SK-N-SH (cell line): Measurements from ENCODE around the gene PTCD2. TPM values are rescaled to one million over a fixed set of nuclear protein-coding genes. Genes with fewer than 3 reads are reported as not detected.

Experiments
- CTCF ChIA-PET: fragments of 300-600, 350-600 bp; formaldehyde crosslinking; extraction: SDS; loops from one replicate; lab custom pipeline; 2021; lab: Yijun Ruan, JAX
- POLR2A ChIA-PET: fragments of 350-600 bp; sonication (Branson Sonifier 250); formaldehyde crosslinking; extraction: SDS; loops from one replicate; lab custom pipeline; 2020; ENCODE audit warnings: antibody characterized with exemption, inconsistent platforms; lab: Yijun Ruan, JAX
- DNase-seq: peaks from one replicate; pipeline ENCODE4 v3.0.0; 2012
- H2AFZ ChIP-seq: fragments of 200-600 bp; sonication (generic); 2 replicates; pipeline ENCODE4 v1.8.1; 2016; ENCODE audit warnings: antibody characterized with exemption, mild to moderate bottlenecking, low read depth
- H3F3A ChIP-seq: fragments of 200-600 bp; sonication (generic); replicated peaks from 2 replicates; pipeline ENCODE3; 2016; ENCODE audit warnings: antibody characterized with exemption, mild to moderate bottlenecking; ENCODE audit not compliant: insufficient read depth
- H3K27ac ChIP-seq, 2 experiments: fragments of 200-500 bp in 1 of 2; fragments of 200-600 bp in 1 of 2; sonication (Bioruptor generic) in 1 of 2; sonication (generic), shearing (Covaris generic) in 1 of 2; 2 replicates each; pipeline versions ENCODE4 v1.5.1 to v1.6.1; 2014 to 2016; ENCODE audit warnings: low read depth in 2 of 2, inconsistent platforms in 1 of 2, low read length in 1 of 2, mild to moderate bottlenecking in 1 of 2, mixed read lengths in 1 of 2
- H3K27me3 ChIP-seq: fragments of 200-600 bp; sonication (generic), shearing (Covaris generic); 2 replicates; pipeline ENCODE4 v1.6.1; 2016; ENCODE audit warnings: mixed run types; ENCODE audit not compliant: insufficient read depth
- H3K36me3 ChIP-seq, 2 experiments: fragments of 200-500 bp in 1 of 2; fragments of 200-600 bp in 1 of 2; sonication (Bioruptor generic) in 1 of 2; sonication (generic) in 1 of 2; replicated peaks in 1 of 2; 2 replicates each; pipeline versions ENCODE3 to v1.5.1; 2014 to 2016; ENCODE audit warnings: low read length in 1 of 2, mild to moderate bottlenecking in 1 of 2; ENCODE audit not compliant: insufficient read depth in 2 of 2, control insufficient read depth in 1 of 2
- H3K4me1 ChIP-seq, 2 experiments: fragments of 200-500 bp in 1 of 2; fragments of 200-600 bp in 1 of 2; sonication (Bioruptor generic) in 1 of 2; sonication (generic), shearing (Covaris generic) in 1 of 2; 2 replicates each; pipeline versions ENCODE4 v1.5.1 to v1.6.1; 2014 to 2016; ENCODE audit warnings: low read depth in 1 of 2, low read length in 1 of 2, mixed run types in 1 of 2; ENCODE audit not compliant: insufficient read depth in 2 of 2, control insufficient read depth in 1 of 2
- H3K4me2 ChIP-seq: fragments of 200-600 bp; sonication (generic), shearing (Covaris generic); 2 replicates; pipeline ENCODE4 v1.6.1; 2017; ENCODE audit warnings: mixed run types
- H3K4me3 ChIP-seq, 2 experiments: fragments of 200-500 bp in 1 of 2; fragments of 200-600 bp in 1 of 2; sonication (Bioruptor generic) in 1 of 2; sonication (generic), shearing (Covaris generic) in 1 of 2; 2 replicates each; pipeline versions ENCODE4 v1.5.1 to v1.8.1; 2014 to 2016; ENCODE audit warnings: low read depth in 2 of 2, inconsistent platforms in 1 of 2, low read length in 1 of 2, mild to moderate bottlenecking in 1 of 2, mixed read lengths in 1 of 2, moderate library complexity in 1 of 2
- H3K79me2 ChIP-seq: fragments of 200-600 bp; sonication (generic); 2 replicates; pipeline ENCODE4 v1.8.1; 2017; ENCODE audit warnings: mild to moderate bottlenecking; ENCODE audit not compliant: insufficient read depth
- H3K9ac ChIP-seq: fragments of 200-600 bp; sonication (generic); 2 replicates; pipeline ENCODE4 v1.6.1; 2017; ENCODE audit warnings: mixed run types
- H3K9me2 ChIP-seq: fragments of 200-600 bp; sonication (generic); 2 replicates; pipeline ENCODE4 v1.6.1; 2017; ENCODE audit warnings: mixed run types
- H3K9me3 ChIP-seq: fragments of 200-600 bp; sonication (generic); 2 replicates; pipeline ENCODE4 v1.6.1; 2017; ENCODE audit warnings: mixed run types, mild to moderate bottlenecking, moderate library complexity
- H4K20me1 ChIP-seq: fragments of 200-600 bp; sonication (generic); 2 replicates; pipeline ENCODE4 v1.6.1; 2017; ENCODE audit warnings: mild to moderate bottlenecking, mixed run types; ENCODE audit not compliant: insufficient read depth
- CHD2 ChIP-seq: fragments of 150-350 bp; IDR thresholded peaks from 2 replicates; pipeline ENCODE4 v1.6.1; 2018; ENCODE audit warnings: low read length; ENCODE audit not compliant: partially characterized antibody
- EP300 ChIP-seq, 2 experiments: IDR thresholded peaks; 2 replicates each; pipeline versions ENCODE4 v1.4.0 to v1.6.1; 2012; ENCODE audit warnings: borderline replicate concordance in 1 of 2, low read depth in 1 of 2, low read length in 1 of 2
- FOXJ3 ChIP-seq: sonication (generic); formaldehyde crosslinking; IDR thresholded peaks from 2 replicates; pipeline ENCODE4 v1.5.1; 2020; ENCODE audit warnings: mild to moderate bottlenecking, missing genetic modification reagents
- FOXM1 ChIP-seq: IDR thresholded peaks from 2 replicates; pipeline ENCODE4 v1.4.0; 2012; ENCODE audit warnings: low read depth, mild to moderate bottlenecking
- GABPA ChIP-seq: IDR thresholded peaks from 2 replicates; pipeline ENCODE4 v1.4.0; 2012; ENCODE audit warnings: low read depth, mild to moderate bottlenecking
- GATA2 ChIP-seq: sonication (generic); formaldehyde crosslinking; IDR thresholded peaks from 2 replicates; pipeline ENCODE4 v1.5.0; 2020; ENCODE audit warnings: mild to moderate bottlenecking, missing genetic modification reagents
- MAX ChIP-seq: IDR thresholded peaks from 2 replicates; pipeline ENCODE4 v1.4.0; 2012; ENCODE audit warnings: low read depth
- MXI1 ChIP-seq: IDR thresholded peaks from 2 replicates; pipeline ENCODE4 v1.6.1; 2012; ENCODE audit warnings: mild to moderate bottlenecking, low read depth, low read length, improper control_type of control experiment
- NRF1 ChIP-seq: IDR thresholded peaks from 2 replicates; pipeline ENCODE4 v1.6.1; 2012; ENCODE audit warnings: low read depth, mild to moderate bottlenecking, low read length
- POLR2AphosphoS5 ChIP-seq: IDR thresholded peaks from 2 replicates; pipeline ENCODE4 v1.6.1; 2012; ENCODE audit warnings: low read depth, low read length
- RAD21 ChIP-seq: IDR thresholded peaks from 2 replicates; pipeline ENCODE4 v1.6.1; 2012; ENCODE audit warnings: mild to moderate bottlenecking, low read length
- REST ChIP-seq: IDR thresholded peaks from 2 replicates; pipeline ENCODE4 v1.6.1; 2012; ENCODE audit warnings: mild to moderate bottlenecking, low read depth, low read length, moderate library complexity
- RFX5 ChIP-seq: IDR thresholded peaks from 2 replicates; pipeline ENCODE4 v1.6.1; 2012; ENCODE audit warnings: mild to moderate bottlenecking, improper control_type of control experiment, low read length
- RXRA ChIP-seq: IDR thresholded peaks from 2 replicates; pipeline ENCODE4 v1.4.0; 2012; ENCODE audit warnings: low read depth, mild to moderate bottlenecking, borderline replicate concordance
- SMC3 ChIP-seq: IDR thresholded peaks from 2 replicates; pipeline ENCODE4 v1.6.1; 2012; ENCODE audit warnings: low read depth, low read length, improper control_type of control experiment
- TAF1 ChIP-seq: IDR thresholded peaks from 2 replicates; pipeline ENCODE4 v1.6.1; 2012; ENCODE audit warnings: low read depth, mild to moderate bottlenecking, low read length, moderate library complexity, borderline replicate concordance
- TCF12 ChIP-seq: IDR thresholded peaks from 2 replicates; pipeline ENCODE4 v1.4.0; 2012
- USF1 ChIP-seq: IDR thresholded peaks from 2 replicates; pipeline ENCODE4 v1.4.0; 2012; ENCODE audit warnings: low read depth, borderline replicate concordance
- WGBS: methylation state at CpG from one replicate; pipeline ENCODE4 v1.1.6; 2017; ENCODE audit warnings: low lambda C conversion rate; 5-methylcytosine and 5-hydroxymethylcytosine counted together
- polyA plus RNA-seq, 3 experiments: library from polyadenylated mRNA; depleted of rRNA; stranded (reverse); fragments of >200 nt; gene quantifications; 2 replicates each; pipeline ENCODE4 v1.2.3, GENCODE V29; 2012

Gene PTCD2
- polyA plus RNA-seq, 1 of the 3 experiments (the other 2 are of a cell fraction): 6.7 TPM

GRCh38 chr5:72383280-72383679, 63.1 kb downstream of the PTCD2 start:
- Histone ChIP-seq H3K36me3 (no peaks in the 10 kb centered on the region), H3F3A (peaks cover 8% of the 10 kb centered on the region), H3K9me2 (no peaks in the 10 kb centered on the region), H3K4me3 (no peak overlapping the region), H3K9me3 (no peaks in the 10 kb centered on the region), H3K79me2 (no peaks in the 10 kb centered on the region), H3K4me2 (no peak overlapping the region), H3K4me1 (peaks cover 0 to 25% of the 10 kb centered on the region in 2 experiments; a peak in 2 of 4 replicates), H2AFZ (no peak overlapping the region), H3K27me3 (no peaks in the 10 kb centered on the region), H4K20me1 (no peaks in the 10 kb centered on the region), H3K9ac (no peak overlapping the region), H3K27ac (no peak overlapping the region)
- 89% methylated on average over 7 of the region's 7 CpGs for WGBS
- POLR2A ChIA-PET: no interaction called here
- DNase-seq: no peak
- CTCF ChIA-PET: interaction anchor here (1.7 kb wide), 1 partner anchor 17 kb away, joined by 6 read pairs; no protein-coding TSS in a partner anchor
- TF ChIP-seq MXI1 (no peak), RAD21 (no peak), MAX (peak; percentile 43; the same call in 1 of the 2 replicates)

- Histone ChIP-seq H3K4me2 (no peak overlapping the region), H3K9ac (no peak overlapping the region), H2AFZ (peak overlapping the region; percentile 41; the same call in 1 of the 2 replicates), H3K9me2 (no peaks in the 10 kb centered on the region), H3K27ac (no peak overlapping the region)
- 92% methylated on average over 2 of the region's 2 CpGs for WGBS
- CTCF ChIA-PET: no interaction called here
- no peak for DNase-seq
- no peak for TF ChIP-seq SMC3
- no peak for TF ChIP-seq FOXM1
- no peak for TF ChIP-seq TCF12
- TF ChIP-seq RXRA: no peak
- TF ChIP-seq GATA2: no peak
- TF ChIP-seq REST: no peak
- TF ChIP-seq NRF1: no peak
- TF ChIP-seq CHD2: no peak
- TF ChIP-seq USF1: no peak
- TF ChIP-seq EP300 (IDR thresholded peaks at IDR 0.05; ENCODE audit: borderline replicate concordance in 1 of 2, low read depth in 1 of 2, low read length in 1 of 2): no peak
- no peak for TF ChIP-seq MXI1
- TF ChIP-seq GABPA: no peak
- TF ChIP-seq POLR2AphosphoS5: no peak
- no peak for TF ChIP-seq FOXJ3
- no peak for TF ChIP-seq TAF1
- TF ChIP-seq RFX5: no peak
- TF ChIP-seq RAD21: no peak
- TF ChIP-seq, all 33 proteins: peak for 0
- Histone ChIP-seq H3K4me1 (peaks cover 0 to 26% of the 10 kb centered on the region in 2 experiments; a peak in 1 of 4 replicates), H3K4me3 (no peak overlapping the region), H3K79me2 (no peaks in the 10 kb centered on the region), H3F3A (peaks cover 13% of the 10 kb centered on the region), H4K20me1 (no peaks in the 10 kb centered on the region), H3K27me3 (no peaks in the 10 kb centered on the region), H3K36me3 (no peaks in the 10 kb centered on the region), H3K9me3 (no peaks in the 10 kb centered on the region)
- POLR2A ChIA-PET: interaction anchor here (0.6 kb wide), 1 partner anchor 1644 kb away, joined by 5 read pairs; no protein-coding TSS in a partner anchor
These were observed 63.6 kb downstream of the PTCD2 start for GRCh38 chr5:72383726-72384125.
